Renal cortex interstitium (tissue), 11 donors: ENCODE measurements around the gene MYZAP. TPM values are rescaled to one million over a fixed set of nuclear protein-coding genes. Genes with fewer than 3 reads are reported as not detected.

Experiments
- DNase-seq, 11 donors: peaks; one replicate each; pipeline ENCODE4 v3.0.0-alpha.2; 2013; ENCODE audit warnings: low read depth in 9 of 11, low spot score in 4 of 11; ENCODE audit errors: extremely low read depth in 1 of 11
- polyA plus RNA-seq, 3 donors: library from polyadenylated mRNA; unstranded; fragments of 120-200 nt; gene quantifications; one replicate each; pipeline ENCODE4 v1.2.1, GENCODE V29; 2013; ENCODE audit not compliant: insufficient read length in 3 of 3

MYZAP gene
- polyA plus RNA-seq, 3 donors: 3.0 to 5.9 (median 5.7) TPM

GRCh38 chr15:57676585-57676984 lies 84.9 kb downstream of the MYZAP start:
- no peak for DNase-seq

GRCh38 chr15:57677204-57677603 lies 85.5 kb downstream of the MYZAP start:
- no peak for DNase-seq

GRCh38 chr15:57680021-57680420 lies 88.3 kb downstream of the MYZAP start:
- no peak for DNase-seq

- DNase-seq: no peak
Measured at GRCh38 chr15:57681011-57681410, 89.3 kb downstream of the MYZAP start.

- no peak for DNase-seq
Measured at GRCh38 chr15:57683481-57683880, 91.8 kb downstream of the MYZAP start.

- DNase-seq: no peak
Measured at GRCh38 chr15:57684491-57685151, 92.9 kb downstream of the MYZAP start.

- peak in 1 of 11 donors; percentile 42 for DNase-seq
Measured at GRCh38 chr15:57685306-57686095, 93.8 kb downstream of the MYZAP start.

- DNase-seq: no peak
Measured at GRCh38 chr15:57686657-57687056, 95.0 kb downstream of the MYZAP start.

GRCh38 chr15:57690341-57690966 lies 98.8 kb downstream of the MYZAP start:
- no peak for DNase-seq

GRCh38 chr15:57691082-57691481 lies 99.4 kb downstream of the MYZAP start:
- DNase-seq: no peak

- peak in 1 of 11 donors; percentile 33 for DNase-seq
Measured at GRCh38 chr15:57692709-57693108, 101.0 kb downstream of the MYZAP start.

GRCh38 chr15:57694279-57694678 lies 102.6 kb downstream of the MYZAP start:
- DNase-seq: no peak

- DNase-seq: no peak
Measured at GRCh38 chr15:57696146-57696545, 104.4 kb downstream of the MYZAP start.

- DNase-seq: no peak
Measured at GRCh38 chr15:57697588-57697987, 105.9 kb downstream of the MYZAP start.

GRCh38 chr15:57698243-57698642 lies 106.5 kb downstream of the MYZAP start:
- no peak for DNase-seq

- DNase-seq: no peak
Measured at GRCh38 chr15:57698991-57699390, 107.3 kb downstream of the MYZAP start.

- no peak for DNase-seq
Measured at GRCh38 chr15:57703387-57703786, 111.7 kb downstream of the MYZAP start.

GRCh38 chr15:57704441-57704840 lies 112.7 kb downstream of the MYZAP start:
- no peak for DNase-seq

- DNase-seq: no peak
Measured at GRCh38 chr15:57705746-57706404, 114.2 kb downstream of the MYZAP start.
